IPS-18c (cell line): ENCODE data around the gene UNC45B.
"Not testable (repeated sequence)": the region's sequence is repeated elsewhere in the genome, so short reads cannot be mapped to it uniquely, and the experiment has no call there.

Experiments
- H3K4me3 ChIP-seq: 2 replicates; pipeline ENCODE4 v1.7.0; 2013; ENCODE audit warnings: low read depth, mild to moderate bottlenecking, low read length, moderate library complexity; ENCODE audit not compliant: insufficient read depth
- H3K9me3 ChIP-seq: one replicate; pipeline ENCODE4 v1.6.1; 2013; ENCODE audit warnings: mild to moderate bottlenecking, low read length, moderate library complexity; ENCODE audit not compliant: control insufficient read depth, insufficient read depth

Gene UNC45B

DNA sequence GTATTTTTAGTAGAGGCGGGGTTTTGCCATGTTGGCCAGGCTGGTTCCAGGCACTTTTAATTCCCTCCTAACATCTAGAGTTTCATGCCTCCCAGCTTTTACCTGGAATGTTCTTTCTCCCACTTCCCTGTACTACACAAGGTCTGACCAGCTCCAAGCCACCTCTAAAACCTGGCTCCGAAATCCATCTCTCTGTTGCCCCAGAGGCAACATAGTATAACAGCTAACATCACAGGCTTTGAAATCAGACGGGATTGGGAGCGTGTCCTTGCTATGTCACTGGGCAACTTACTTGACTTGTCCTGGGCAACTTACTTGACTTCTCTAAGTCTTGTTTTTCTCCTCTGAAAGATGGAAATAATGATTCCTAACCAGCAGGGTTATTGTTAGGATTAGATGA lies 15.1 kb downstream of the UNC45B start:
- H3K4me3 ChIP-seq, result no peak overlapping the region
- no peaks in the 10 kb centered on the region for H3K9me3 ChIP-seq

- no peaks in the 10 kb centered on the region for H3K9me3 ChIP-seq
- no peak overlapping the region for H3K4me3 ChIP-seq
Measured at GRCh38 chr17:35163886-35164285, 16.3 kb downstream of the UNC45B start.

GRCh38 chr17:35164716-35165115 lies 17.1 kb downstream of the UNC45B start:
- Histone ChIP-seq H3K4me3 (no peak overlapping the region), H3K9me3 (no peaks in the 10 kb centered on the region)

GRCh38 chr17:35166526-35166925 lies 18.9 kb downstream of the UNC45B start:
- no peak overlapping the region for H3K4me3 ChIP-seq
- no peaks in the 10 kb centered on the region for H3K9me3 ChIP-seq

- Histone ChIP-seq H3K4me3 (no peak overlapping the region), H3K9me3 (no peaks in the 10 kb centered on the region)
Measured at GRCh38 chr17:35167046-35167445, 19.4 kb downstream of the UNC45B start.

- Histone ChIP-seq H3K4me3 (no peak overlapping the region), H3K9me3 (no peaks in the 10 kb centered on the region)
Measured at GRCh38 chr17:35167666-35168065, 20.0 kb downstream of the UNC45B start.

GRCh38 chr17:35169835-35170363 lies 22.3 kb downstream of the UNC45B start:
- no peaks in the 10 kb centered on the region for H3K9me3 ChIP-seq
- no peak overlapping the region for H3K4me3 ChIP-seq

DNA sequence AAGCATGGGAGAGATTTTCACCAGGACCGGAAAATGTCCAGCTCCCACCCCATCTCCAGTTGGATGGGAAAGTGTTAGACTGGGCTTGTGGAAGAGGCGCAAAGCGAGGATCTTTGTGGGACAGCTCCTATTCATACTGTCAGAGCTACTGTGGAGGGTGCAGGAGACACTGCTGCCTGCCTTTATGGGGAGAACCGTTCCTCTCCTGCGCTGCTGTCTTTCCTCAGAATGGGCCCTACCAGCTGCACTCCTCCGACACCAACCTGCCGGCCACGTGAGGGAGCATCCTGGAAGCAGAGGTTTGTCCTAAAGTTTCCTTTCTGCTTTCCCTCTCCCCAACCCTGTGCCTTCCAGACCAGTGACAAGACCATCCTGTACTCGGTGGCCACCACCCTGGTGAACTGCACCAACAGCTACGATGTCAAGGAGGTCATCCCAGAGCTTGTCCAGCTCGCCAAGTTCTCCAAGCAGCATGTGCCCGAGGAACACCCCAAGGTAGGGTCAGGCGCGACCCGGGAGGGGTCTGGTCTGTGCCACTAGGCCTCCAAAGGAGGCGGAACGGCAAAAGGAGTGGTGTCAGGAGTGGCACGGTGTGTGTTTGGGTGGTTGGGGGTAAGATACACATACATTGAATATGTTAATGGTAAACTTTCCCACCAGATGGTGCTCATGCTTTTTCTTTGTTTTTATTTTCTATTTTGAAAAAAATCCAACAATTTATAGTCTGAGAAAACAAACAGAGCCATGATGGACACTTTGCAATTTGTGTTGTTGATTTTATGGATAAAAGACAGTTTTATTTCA lies 23.6 kb downstream of the UNC45B start:
- no peaks in the 10 kb centered on the region for H3K9me3 ChIP-seq
- no peak overlapping the region for H3K4me3 ChIP-seq

DNA sequence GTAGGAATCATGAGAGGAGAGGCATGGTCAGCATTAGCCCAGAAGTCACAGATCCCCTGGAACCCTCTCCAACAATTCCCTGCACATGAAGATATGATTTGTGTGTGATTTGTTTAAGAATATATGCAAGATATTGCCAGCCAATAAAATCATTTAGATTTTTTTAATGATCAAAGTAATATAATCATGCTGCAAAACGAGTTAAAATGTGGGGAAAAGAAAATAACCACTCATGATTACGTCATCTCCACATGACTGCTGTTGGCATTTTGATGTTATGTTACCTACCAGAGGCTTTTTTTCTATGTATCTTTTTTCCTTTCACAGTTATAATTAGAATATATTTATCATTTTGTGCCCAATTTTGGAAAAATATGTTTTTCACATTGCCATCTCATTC lies 24.2 kb downstream of the UNC45B start:
- Histone ChIP-seq H3K4me3 (no peak overlapping the region), H3K9me3 (no peaks in the 10 kb centered on the region)

DNA sequence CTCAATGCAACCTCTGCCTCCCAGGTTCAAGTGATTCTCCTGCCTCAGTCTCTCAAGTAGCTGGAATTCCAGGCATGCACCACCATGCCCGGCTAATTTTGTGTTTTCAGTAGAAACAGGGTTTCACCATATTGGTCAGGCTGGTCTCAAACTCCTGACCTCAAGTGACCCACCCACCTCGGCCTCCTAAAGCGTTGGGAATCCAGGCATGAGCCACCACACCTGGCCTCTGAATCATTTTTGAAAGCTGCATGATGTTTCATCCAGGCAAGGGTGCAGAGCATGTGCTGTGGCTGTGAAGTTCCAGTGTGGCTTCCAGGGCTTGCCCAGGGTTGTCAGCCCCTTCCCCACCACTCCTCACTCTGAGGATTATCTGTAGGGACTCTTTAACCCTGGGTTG lies 24.7 kb downstream of the UNC45B start:
- not testable (repeated sequence) for H3K9me3 ChIP-seq

GRCh38 chr17:35174835-35175334 lies 27.3 kb downstream of the UNC45B start:
- Histone ChIP-seq H3K4me3 (no peak overlapping the region), H3K9me3 (no peaks in the 10 kb centered on the region)

More for the DNA sequence above, 24.7 kb downstream of the UNC45B start:
- not testable (repeated sequence) for H3K4me3 ChIP-seq

- Histone ChIP-seq H3K9me3 (no peaks in the 10 kb centered on the region), H3K4me3 (no peak overlapping the region)
Measured at GRCh38 chr17:35175638-35176415, 28.2 kb downstream of the UNC45B start.

GRCh38 chr17:35176897-35177296 lies 29.3 kb downstream of the UNC45B start:
- no peaks in the 10 kb centered on the region for H3K9me3 ChIP-seq

GRCh38 chr17:35179379-35179778 lies 31.8 kb downstream of the UNC45B start:
- not testable (repeated sequence) for H3K9me3 ChIP-seq, H3K4me3 ChIP-seq

More at GRCh38 chr17:35176897-35177296, 29.3 kb downstream of the UNC45B start:
- H3K4me3 ChIP-seq, result no peak overlapping the region

- no peaks in the 10 kb centered on the region for H3K9me3 ChIP-seq
- H3K4me3 ChIP-seq, result no peak overlapping the region
Measured at GRCh38 chr17:35183332-35183731, 35.7 kb downstream of the UNC45B start.

GRCh38 chr17:35184274-35184673 lies 36.7 kb downstream of the UNC45B start:
- no peak overlapping the region for H3K4me3 ChIP-seq
- no peaks in the 10 kb centered on the region for H3K9me3 ChIP-seq

- Histone ChIP-seq H3K4me3 (no peak overlapping the region), H3K9me3 (no peaks in the 10 kb centered on the region)
Measured at GRCh38 chr17:35185849-35186248, 38.2 kb downstream of the UNC45B start.

- Histone ChIP-seq H3K9me3 (no peaks in the 10 kb centered on the region), H3K4me3 (no peak overlapping the region)
Measured at GRCh38 chr17:35187481-35187880, 39.9 kb downstream of the UNC45B start.
